Hepatocyte (in vitro differentiated cells): ENCODE measurements around the gene CNPPD1.

Experiments used
- CTCF ChIP-seq: fragments of 200-600 bp; sonication (generic); IDR thresholded peaks from 2 replicates; pipeline ENCODE4 v1.5.1; 2016; ENCODE audit warnings: antibody characterized with exemption, mild to moderate bottlenecking; ENCODE audit not compliant: poor library complexity
- EZH2 ChIP-seq: fragments of 200-600 bp; sonication (generic); IDR thresholded peaks from 2 replicates; pipeline ENCODE4 v1.6.1; 2016; ENCODE audit warnings: antibody characterized with exemption, mild to moderate bottlenecking, borderline replicate concordance

- TF ChIP-seq EZH2 (no peak), CTCF (no peak)
Measured at GRCh38 chr2:219168932-219169331, 7.8 kb downstream of the CNPPD1 start.
